Ureter (tissue), 1 donor: ENCODE measurements around the gene BEST3. TPM values are rescaled to one million over a fixed set of nuclear protein-coding genes. Genes with fewer than 3 reads are reported as not detected.
"Not testable (repeated sequence)": the region's sequence is repeated elsewhere in the genome, so short reads cannot be mapped to it uniquely, and the experiment has no call there.

ENCODE experiments used
- DNase-seq: peaks from one replicate; pipeline ENCODE4 v3.0.0-alpha.2; 2020; ENCODE audit warnings: low spot score
- total RNA-seq: library from RNA; stranded (reverse); gene quantifications from one replicate; pipeline ENCODE4 v1.2.4, GENCODE V29; 2023
- donor health status: DM: yes; HTN: yes; CAD: no.

Gene BEST3
- total RNA-seq, 1 donor from 2014 or later, result not detected

DNA sequence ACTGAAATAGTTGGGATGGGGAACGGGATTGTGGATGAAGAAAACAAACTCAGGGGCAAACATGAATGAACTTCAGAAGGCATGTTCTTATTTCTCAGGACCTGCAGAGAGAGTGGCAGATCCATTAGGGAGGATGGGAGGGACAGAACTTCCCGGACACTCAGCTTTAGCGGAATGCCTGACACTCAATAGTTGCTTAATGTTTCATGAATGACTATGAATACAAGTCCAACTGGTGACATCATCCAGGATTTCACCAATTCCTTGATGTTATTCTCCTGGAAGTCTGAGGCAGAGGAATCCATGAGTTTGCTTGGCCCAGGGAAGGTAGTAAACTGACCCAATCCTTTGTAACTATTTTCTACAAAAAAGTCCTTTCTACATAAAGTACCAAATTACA, 50.6 kb downstream of the BEST3 start:
- no peak for DNase-seq

GRCh38 chr12:69647178-69647577, 51.9 kb downstream of the BEST3 start:
- DNase-seq, result no peak

GRCh38 chr12:69645031-69645430, 54.1 kb downstream of the BEST3 start:
- no peak for DNase-seq

DNA sequence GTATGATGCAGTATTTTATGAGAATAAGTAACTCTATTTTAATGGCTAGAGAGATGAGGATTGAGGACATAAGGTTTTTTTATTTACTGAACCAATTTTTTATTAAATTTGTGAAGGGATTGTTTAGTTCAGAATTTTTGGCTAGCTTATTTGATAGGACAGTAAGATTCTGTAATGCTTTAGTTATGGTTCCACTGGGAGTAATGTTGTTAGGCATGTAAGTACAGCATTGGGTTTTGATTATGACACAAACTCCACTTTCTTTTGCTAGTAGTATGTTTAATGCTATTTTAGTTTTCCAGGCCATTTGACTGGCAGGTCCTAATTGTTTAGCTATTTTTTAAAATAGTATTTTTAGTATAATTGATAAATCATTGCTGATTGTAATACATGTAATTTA, 54.6 kb downstream of the BEST3 start:
- no peak for DNase-seq

DNA sequence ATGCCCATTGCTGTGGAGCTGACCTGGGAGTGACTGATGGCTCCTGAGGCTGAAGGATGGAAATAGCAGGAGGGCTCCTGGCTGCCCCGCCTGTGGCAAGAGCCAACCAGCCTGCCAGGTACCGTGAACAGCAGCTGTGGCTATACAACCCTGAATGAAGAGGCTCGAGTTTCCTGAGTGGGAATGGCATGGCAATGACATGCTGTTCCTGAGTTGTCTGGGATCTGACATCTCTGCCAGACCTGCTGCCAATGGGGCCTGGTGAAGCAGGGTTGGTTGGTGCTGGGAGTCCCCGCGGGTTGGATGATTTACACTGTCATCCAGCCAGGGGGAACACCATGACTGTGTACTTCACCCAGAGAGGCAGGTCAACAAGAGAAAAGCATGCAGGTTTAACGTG, 56.6 kb downstream of the BEST3 start:
- no peak for DNase-seq

- no peak for DNase-seq
These were observed 57.6 kb downstream of the BEST3 start for GRCh38 chr12:69641546-69641945.

DNA sequence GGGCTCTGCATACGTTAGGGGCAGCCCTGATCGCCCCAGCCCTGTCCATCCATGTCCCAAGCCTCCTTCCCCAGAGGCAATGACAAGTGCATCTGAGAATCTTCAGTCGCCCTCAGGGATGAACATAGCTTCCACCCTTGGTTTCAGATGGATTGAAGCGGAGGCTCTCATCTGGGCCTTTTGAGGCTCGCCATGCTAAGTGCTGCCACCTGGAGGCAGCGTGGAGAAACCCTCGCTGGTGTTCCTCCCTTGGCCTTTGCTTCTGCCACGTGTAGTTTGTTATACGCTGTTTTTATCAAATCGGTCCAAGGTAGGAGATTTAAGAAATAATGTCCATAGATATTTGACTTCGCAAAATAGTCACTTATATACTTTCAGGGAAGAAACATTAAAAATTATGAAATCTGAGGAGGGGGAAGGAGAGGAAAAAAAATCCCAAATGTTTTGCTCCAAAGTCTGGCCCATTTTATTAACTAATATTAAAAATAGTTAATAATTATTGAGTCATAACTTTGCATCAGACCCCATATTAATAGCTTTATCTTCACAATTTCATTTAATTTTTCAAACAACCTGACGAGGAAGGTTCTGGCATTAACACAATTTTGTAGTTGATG, 59.6 kb downstream of the BEST3 start:
- DNase-seq, result peak; percentile 56

GRCh38 chr12:69633061-69633460, 66.0 kb downstream of the BEST3 start:
- DNase-seq, result no peak

GRCh38 chr12:69630191-69630590, 68.9 kb downstream of the BEST3 start:
- DNase-seq, result no peak

DNA sequence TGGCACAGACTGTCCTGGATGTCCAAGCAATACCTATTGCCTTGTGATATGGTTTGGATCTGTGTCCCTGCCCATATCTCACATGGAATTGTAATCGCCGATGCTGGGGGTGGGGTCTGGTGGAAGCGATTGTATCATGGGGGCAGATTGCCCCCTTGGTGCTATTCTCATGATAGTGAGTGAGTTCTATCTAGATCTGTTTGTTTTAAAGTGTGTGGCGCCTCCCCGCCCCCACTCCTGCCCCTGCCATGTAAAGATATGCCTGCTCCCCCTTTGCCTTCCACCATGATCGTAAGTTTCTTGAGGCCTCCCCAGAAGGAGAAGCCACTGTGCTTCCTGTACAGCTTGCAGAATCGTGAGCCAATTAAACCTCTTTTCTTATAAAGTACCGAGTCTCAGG, 71.6 kb downstream of the BEST3 start:
- DNase-seq, result no peak

- DNase-seq, result no peak
These were observed 75.1 kb downstream of the BEST3 start for GRCh38 chr12:69623970-69624369.

DNA sequence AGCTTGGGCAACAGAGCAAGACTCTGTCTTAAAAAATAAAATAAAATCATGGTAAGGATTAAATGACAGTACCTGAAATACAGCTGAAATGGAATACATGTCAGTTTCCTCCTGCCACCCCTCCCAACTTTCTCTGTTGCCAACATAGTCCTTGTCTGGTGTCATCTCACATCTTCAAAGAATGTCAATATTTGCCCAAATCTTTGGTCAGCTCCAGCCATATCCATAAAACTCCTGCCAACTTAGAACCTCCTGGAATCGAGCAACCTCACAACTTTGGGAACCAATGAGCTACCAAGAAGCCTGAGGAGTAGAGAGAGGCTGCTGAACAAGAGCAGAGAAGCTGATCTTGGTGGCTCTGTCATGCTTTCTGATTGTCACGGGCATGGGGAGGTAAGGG, 77.6 kb downstream of the BEST3 start:
- DNase-seq, result no peak

DNA sequence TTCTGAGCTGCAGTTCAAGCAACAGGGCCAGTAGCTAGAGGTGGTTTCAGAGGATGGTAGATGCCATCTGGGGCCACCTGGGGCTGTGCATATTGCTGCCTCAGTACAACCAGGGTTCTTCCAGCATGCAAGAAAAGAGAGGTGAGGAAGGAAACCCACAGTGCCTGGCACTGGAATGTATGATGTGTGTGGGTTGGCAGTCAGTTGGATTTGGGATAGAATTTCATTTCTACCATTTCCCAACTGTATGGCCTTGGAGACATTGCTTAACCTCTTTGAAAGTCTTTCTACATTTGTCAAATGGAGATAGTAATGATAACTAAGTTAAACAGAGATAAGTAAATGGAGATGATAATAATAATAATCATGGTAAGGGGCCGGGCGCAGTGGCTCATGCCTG, 78.2 kb downstream of the BEST3 start:
- no peak for DNase-seq

DNA sequence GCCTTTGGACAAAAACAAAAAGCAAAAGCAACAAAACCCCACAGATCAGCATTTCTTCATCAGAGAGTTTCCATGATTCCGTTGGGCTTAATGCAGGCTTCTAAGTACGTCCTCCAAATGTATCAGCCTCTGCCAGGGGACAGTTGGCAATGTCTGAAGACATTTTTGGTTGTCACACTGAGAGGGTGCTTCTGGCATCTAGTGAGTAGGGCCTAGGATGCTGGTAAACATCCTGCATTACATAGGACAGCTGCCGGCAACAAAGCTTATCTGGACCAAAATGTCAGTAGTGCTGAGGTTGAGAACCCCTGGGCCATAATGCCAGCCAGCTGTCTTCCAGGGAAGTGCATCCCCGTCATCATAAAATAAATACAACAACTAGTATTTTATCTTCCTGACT, 79.0 kb downstream of the BEST3 start:
- no peak for DNase-seq

- DNase-seq, result no peak
These were observed 80.1 kb downstream of the BEST3 start for GRCh38 chr12:69619050-69619449.

GRCh38 chr12:69616025-69616424, 83.1 kb downstream of the BEST3 start:
- no peak for DNase-seq

GRCh38 chr12:69613351-69613750, 85.8 kb downstream of the BEST3 start:
- DNase-seq, result no peak

DNA sequence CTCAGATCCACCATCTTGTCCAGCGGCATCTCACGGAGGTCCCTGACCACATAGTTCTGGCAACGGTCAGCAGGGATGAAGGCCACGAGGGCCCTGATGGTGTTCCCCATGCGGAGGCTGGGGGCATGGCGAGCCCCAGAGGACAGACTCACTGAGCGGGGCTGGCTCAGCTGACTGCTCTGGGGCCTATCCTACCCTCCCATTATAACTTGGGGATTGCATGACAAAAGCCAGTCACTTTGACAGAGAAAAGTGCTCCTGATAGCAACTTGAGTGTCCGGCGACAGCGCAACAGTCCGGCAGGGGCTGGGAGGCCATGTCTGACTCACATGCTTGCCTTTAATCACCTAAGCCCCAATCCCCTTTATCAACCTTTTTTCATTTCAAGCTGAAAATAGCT, 88.4 kb downstream of the BEST3 start, which contains the start of gene LRRC10:
TSS of gene LRRC10 (minus strand) at position 179 of the 400 bp plus-strand sequence. CDS start at position 110, 69 bp downstream.
- DNase-seq, result no peak

- DNase-seq, result no peak
These were observed 89.0 kb downstream of the BEST3 start for GRCh38 chr12:69610126-69610525.

DNA sequence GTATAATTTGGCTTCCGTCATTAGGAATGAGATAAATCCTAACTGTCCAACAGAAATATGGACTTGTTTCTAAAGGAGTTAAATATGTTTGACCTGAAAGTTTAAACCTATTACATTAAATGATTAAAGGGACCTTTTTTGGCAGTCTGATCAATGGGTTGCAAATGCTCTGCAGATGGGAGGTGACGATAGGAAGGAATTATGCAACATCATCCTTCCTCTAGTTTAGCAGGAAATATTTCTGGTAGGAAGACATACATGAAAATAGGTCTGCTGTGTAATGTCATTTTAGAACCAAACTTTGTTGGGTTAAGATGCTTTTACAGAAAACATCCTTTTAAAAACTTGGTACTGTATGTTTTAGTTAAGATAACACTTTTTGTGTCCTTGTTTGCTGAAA, 91.0 kb downstream of the BEST3 start:
- DNase-seq, result no peak

DNA sequence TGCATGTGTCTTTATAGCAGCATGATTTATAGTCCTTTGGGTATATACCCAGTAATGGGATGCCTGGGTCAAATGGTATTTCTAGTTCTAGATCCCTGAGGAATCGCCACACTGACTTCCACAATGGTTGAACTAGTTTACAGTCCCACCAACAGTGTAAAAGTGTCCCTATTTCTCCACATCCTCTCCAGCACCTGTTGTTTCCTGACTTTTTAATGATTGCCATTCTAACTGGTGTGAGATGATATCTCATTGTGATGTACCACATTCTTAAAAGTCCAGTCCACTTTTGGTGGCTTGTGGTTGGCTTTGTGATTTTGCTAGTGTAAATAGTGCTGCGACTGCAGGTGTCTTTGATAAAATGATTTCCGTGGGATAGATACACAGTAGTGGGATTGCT, 94.8 kb downstream of the BEST3 start:
- DNase-seq, result not testable (repeated sequence)
